IPS-18a (cell line): ENCODE measurements around the gene RETREG1.
"Not testable (repeated sequence)": the region's sequence is repeated elsewhere in the genome, so short reads cannot be mapped to it uniquely, and the experiment has no call there.

ENCODE experiments used
- H3K27ac ChIP-seq: one replicate; pipeline ENCODE4 v1.5.1; 2013; ENCODE audit warnings: low read length
- H3K27me3 ChIP-seq: one replicate; pipeline ENCODE4 v1.6.1; 2013; ENCODE audit warnings: mild to moderate bottlenecking, low read length; ENCODE audit not compliant: control insufficient read depth, insufficient read depth
- H3K36me3 ChIP-seq: one replicate; pipeline ENCODE4 v1.6.1; 2013; ENCODE audit warnings: low read depth, low read length; ENCODE audit not compliant: control insufficient read depth
- H3K4me1 ChIP-seq: one replicate; pipeline ENCODE4 v1.6.1; 2013; ENCODE audit warnings: low read depth, low read length; ENCODE audit not compliant: control insufficient read depth
- H3K4me3 ChIP-seq: one replicate; pipeline ENCODE4 v1.5.1; 2013; ENCODE audit warnings: low read length
- H3K9ac ChIP-seq: one replicate; pipeline ENCODE4 v1.6.1; 2013; ENCODE audit warnings: mild to moderate bottlenecking, low read length, moderate library complexity
- H3K9me3 ChIP-seq: one replicate; pipeline ENCODE4 v1.6.1; 2013; ENCODE audit warnings: low read depth, low read length; ENCODE audit not compliant: control insufficient read depth

Gene RETREG1

DNA sequence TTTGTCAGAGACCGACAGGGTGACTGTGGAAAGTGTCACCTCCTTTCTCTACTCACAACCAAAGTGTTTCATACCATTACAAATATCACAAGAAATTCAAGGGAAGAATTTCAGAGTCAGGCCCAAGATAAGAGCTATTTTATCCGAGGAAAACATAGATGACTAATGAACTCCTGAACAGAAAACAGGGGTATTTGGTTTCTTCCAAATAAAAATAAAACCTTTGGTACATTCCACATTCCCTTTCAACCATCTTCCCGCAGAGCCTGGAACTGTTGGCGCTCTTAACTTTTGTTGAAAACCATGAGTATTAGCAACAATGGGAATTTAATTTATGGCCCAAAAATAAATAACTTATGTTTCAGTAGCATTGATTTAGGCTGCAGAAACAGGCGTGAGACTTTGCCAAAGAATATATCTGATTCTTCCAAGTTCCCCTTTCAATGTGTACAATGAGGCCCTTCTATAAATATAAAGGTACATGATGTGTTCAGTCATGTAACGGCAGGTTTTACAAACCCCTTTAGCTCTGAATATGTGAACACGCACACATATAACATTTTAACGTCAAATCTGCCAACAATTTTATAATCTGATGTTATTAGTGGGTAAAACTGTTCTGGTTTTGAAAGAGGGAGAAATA is 69.5 kb downstream of the RETREG1 start:
- Histone ChIP-seq H3K9me3 (no peaks in the 10 kb centered on the region), H3K4me1 (peaks cover under 1% of the 10 kb centered on the region), H3K9ac (no peak overlapping the region), H3K27me3 (no peaks in the 10 kb centered on the region), H3K36me3 (no peaks in the 10 kb centered on the region), H3K27ac (no peak overlapping the region), H3K4me3 (no peak overlapping the region)

DNA sequence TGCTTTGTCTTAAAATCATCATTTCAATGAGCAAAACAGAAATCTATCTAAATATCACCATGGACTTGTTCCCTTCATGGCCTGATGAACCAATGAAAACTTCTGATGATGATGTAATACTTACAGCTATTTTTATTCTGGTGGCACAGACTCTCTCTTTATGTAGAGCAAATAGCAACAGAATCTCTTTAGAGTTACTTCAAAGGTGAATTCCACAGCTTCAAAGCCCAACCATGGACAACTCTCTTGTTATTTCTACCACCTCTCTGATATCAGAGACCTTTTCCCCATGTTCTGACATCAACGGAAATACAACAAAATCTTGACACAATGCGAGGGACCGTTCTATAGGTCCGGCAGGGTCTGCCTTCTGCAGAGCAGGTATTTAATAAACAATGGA is 70.1 kb downstream of the RETREG1 start:
- no peak overlapping the region for H3K27ac ChIP-seq
- H3K36me3 ChIP-seq = no peaks in the 10 kb centered on the region
- H3K9me3 ChIP-seq = no peaks in the 10 kb centered on the region
- H3K9ac ChIP-seq = no peak overlapping the region
- H3K27me3 ChIP-seq = no peaks in the 10 kb centered on the region
- no peak overlapping the region for H3K4me3 ChIP-seq
- H3K4me1 ChIP-seq = no peaks in the 10 kb centered on the region

DNA sequence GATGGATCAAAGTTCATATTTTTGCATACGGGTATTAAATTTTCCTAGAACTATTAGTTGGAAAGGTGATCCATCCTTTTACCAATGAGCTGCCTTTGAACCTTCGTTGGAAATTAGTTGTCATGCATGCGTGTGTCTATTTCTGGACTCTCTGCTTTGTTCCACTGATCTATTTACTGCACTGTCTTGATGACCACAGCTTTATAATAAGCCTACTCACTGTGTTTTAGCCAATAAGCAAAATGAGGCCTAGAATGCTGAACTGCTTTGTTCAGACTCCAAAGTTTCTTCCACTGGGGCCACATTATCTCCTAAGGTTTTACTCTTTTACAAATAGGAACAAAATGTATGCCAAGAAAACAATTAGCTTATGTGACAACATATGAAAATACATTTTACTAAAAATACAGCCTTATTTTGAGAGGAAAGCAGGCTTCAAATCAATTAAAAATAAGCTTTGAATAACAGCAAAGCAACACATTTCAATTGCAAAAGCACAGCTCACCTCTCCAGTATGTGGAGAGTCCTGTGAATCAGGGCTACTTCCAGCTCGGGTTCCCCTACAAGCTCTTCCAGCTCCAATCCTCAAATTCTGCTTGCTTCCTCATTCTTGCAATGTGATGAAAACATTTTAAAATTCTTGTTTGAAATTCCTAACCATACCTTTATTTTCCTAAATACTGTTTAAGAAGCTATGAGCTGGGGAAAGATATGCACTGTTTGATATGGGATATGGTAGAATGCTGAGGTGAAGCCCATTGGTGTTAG is 72.0 kb downstream of the RETREG1 start:
- Histone ChIP-seq H3K9ac (no peak overlapping the region), H3K4me1 (no peaks in the 10 kb centered on the region), H3K36me3 (no peaks in the 10 kb centered on the region), H3K27ac (no peak overlapping the region), H3K4me3 (no peak overlapping the region), H3K27me3 (no peaks in the 10 kb centered on the region), H3K9me3 (no peaks in the 10 kb centered on the region)

DNA sequence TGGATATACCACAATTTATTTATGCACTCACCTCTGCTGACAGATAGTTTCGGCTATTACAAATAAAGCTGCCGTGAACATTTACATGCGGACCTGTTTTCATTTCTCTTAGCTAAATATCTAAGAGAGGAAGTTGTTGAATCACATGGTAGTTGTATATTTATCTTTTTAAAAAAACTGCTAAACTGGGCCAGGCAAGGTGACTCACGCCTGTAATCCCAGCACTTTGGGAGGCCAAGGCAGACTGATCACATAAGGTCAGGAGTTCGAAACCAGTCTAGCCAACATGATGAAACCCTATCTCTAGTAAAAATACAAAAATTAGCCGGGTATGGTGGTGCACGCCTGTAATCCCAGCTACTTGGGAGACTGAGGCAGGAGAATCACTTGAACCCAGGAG is 73.6 kb downstream of the RETREG1 start:
- not testable (repeated sequence) for H3K4me3 ChIP-seq, H3K27ac ChIP-seq, H3K27me3 ChIP-seq, H3K36me3 ChIP-seq, H3K4me1 ChIP-seq, H3K9ac ChIP-seq, H3K9me3 ChIP-seq

DNA sequence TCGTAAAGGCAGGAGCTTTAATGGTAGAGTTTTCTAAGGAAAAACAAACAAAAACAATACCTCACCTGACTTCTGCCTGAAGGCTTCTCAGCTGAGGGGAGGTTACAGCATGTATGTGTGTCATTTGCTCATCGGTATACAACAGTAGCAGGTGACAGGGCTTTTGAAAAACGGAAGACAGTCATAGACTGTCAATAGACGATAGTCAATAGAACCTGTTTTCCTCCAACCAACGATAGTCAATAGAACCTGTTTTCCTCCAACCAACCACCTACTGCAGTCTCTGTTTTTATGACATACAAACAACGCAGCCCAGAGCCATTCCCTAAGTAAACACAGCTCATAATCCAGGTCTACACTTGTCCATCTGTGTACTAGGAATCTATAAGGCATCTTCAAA is 74.6 kb downstream of the RETREG1 start:
- no peaks in the 10 kb centered on the region for H3K9me3 ChIP-seq
- H3K36me3 ChIP-seq = no peaks in the 10 kb centered on the region
- H3K4me3 ChIP-seq = no peak overlapping the region
- H3K4me1 ChIP-seq = no peaks in the 10 kb centered on the region
- H3K27ac ChIP-seq = no peak overlapping the region
- no peak overlapping the region for H3K9ac ChIP-seq
- no peaks in the 10 kb centered on the region for H3K27me3 ChIP-seq

DNA sequence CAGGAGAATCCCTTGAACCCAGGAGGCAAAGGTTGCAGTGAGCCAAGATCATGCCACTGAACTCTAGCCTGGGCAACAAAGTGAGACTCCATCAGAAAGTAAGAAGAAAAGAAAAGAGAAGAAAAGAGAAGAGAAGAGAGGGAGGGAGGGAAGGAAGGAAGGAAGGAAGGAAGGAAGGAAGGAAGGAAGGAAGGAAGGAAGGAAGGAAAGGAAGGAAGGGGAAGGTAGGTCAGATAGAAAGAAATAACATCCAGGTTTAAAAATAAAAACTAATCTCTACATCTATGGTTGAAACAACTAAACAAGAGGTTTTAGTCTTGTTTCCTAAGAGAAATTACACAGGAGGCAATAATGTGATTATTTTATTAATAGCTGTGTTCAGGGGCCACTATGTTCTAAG is 75.2 kb downstream of the RETREG1 start:
- not testable (repeated sequence) for H3K9me3 ChIP-seq, H3K4me1 ChIP-seq, H3K27ac ChIP-seq, H3K4me3 ChIP-seq, H3K27me3 ChIP-seq, H3K36me3 ChIP-seq, H3K9ac ChIP-seq

DNA sequence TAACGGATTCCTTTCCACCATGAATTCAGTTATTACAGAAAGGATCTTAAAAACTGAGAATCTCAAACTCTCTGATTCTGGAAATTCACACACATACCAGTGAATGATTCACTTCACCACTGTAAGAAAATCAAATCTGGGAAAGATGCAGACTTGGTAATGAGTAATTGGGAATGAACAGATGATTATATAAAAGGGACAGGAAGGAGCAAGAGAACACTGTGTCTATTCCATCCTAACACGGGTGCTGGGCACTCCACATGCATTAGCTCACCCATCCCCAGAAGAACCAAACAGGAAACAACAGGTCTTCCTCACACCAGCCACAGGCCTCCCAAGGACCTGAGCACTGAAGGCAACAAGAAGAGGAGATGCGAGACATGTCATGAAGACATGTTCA is 76.4 kb downstream of the RETREG1 start:
- Histone ChIP-seq H3K4me3 (no peak overlapping the region), H3K9me3 (no peaks in the 10 kb centered on the region), H3K4me1 (no peaks in the 10 kb centered on the region), H3K27ac (no peak overlapping the region), H3K9ac (no peak overlapping the region), H3K27me3 (no peaks in the 10 kb centered on the region), H3K36me3 (no peaks in the 10 kb centered on the region)

DNA sequence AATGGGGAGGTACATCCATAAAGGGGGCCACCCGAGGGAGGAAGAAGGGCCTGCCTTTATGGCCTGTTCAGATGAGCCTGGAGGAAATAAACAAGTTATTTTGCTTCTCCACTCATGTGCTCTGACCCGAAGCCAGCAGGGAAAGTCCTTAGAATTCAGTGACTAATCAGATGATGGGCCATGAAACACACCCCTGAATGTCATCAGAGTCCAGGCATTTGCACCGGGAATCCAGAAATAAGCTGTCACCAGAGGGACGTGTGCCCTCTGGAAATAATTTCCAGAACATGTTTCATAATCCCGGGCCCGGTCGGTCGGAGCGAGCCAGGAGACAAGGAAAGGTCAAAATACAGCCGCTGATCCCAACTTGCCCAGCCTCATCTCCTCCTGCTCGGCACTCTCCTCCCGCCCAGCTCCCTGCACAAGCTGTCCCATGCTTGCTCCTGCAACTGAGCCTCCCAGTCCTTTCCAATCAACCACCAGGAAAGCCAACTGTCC is 77.6 kb downstream of the RETREG1 start:
- H3K27ac ChIP-seq = no peak overlapping the region
- no peaks in the 10 kb centered on the region for H3K4me1 ChIP-seq
- H3K9ac ChIP-seq = no peak overlapping the region
- no peaks in the 10 kb centered on the region for H3K27me3 ChIP-seq
- H3K9me3 ChIP-seq = no peaks in the 10 kb centered on the region
- H3K4me3 ChIP-seq = no peak overlapping the region
- no peaks in the 10 kb centered on the region for H3K36me3 ChIP-seq

DNA sequence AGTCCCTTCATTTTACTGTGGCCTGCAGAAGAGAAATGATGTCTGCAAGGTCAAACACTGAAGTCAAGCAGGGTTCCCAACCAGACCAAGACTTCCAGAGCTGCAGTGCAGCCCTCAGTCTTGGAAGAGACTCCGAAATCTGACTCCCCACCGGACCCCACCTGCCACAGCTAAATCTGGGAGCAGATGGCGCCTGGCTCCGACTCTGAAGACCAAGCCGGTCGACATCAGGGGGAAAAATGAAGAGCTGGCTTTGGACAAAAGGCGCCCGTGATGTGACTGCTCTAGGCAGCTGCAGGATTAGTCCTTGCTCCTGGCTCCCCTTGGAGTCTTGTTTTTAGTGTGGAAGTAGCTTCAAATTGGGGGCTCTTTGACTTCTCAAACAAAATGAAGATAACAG is 78.8 kb downstream of the RETREG1 start:
- H3K9me3 ChIP-seq = no peaks in the 10 kb centered on the region
- no peak overlapping the region for H3K9ac ChIP-seq
- no peaks in the 10 kb centered on the region for H3K36me3 ChIP-seq
- no peak overlapping the region for H3K27ac ChIP-seq
- H3K27me3 ChIP-seq = no peaks in the 10 kb centered on the region
- no peaks in the 10 kb centered on the region for H3K4me1 ChIP-seq
- no peak overlapping the region for H3K4me3 ChIP-seq

DNA sequence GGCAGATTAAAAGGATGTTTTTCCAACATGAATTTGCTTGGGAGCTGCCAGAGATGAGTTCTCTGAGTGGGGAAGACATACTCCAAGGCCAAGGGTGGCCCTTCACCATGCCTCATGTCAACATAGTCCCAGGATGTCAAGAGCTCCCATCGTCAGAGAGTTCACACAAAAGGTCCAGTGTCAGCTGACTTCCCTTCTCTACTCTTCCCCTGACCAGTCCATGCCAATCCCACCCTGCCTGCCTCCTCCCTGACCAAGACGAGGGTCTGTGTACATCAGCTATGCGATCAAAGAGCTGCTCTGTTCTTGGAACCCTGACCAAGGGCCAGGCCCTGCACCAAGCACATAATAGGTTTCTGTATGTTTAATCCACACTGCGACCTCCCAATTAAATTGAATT is 80.0 kb downstream of the RETREG1 start:
- Histone ChIP-seq H3K27me3 (no peaks in the 10 kb centered on the region), H3K4me1 (no peaks in the 10 kb centered on the region), H3K9ac (no peak overlapping the region), H3K27ac (no peak overlapping the region), H3K36me3 (no peaks in the 10 kb centered on the region), H3K9me3 (no peaks in the 10 kb centered on the region), H3K4me3 (no peak overlapping the region)

DNA sequence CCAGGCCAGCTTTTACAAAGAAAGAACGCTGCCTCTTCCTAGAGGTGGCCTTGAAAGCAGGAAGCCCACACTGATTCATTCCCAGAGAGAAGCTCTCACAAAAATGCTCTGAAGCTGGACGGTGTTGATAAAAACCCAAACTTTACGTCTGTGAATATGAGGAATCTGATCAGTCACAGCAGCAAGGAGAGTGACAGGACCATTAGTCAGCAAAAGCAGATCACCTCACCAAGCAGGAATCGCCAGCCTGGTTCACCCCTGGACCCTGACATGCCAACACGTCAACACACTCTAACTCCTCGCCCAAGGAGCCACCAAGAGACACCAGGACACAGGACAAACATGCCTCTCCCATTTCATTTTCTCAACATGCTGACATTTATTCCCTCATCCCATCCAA is 80.6 kb downstream of the RETREG1 start:
- Histone ChIP-seq H3K4me1 (no peaks in the 10 kb centered on the region), H3K9me3 (no peaks in the 10 kb centered on the region), H3K27me3 (no peaks in the 10 kb centered on the region), H3K36me3 (no peaks in the 10 kb centered on the region), H3K4me3 (no peak overlapping the region), H3K9ac (no peak overlapping the region), H3K27ac (no peak overlapping the region)

DNA sequence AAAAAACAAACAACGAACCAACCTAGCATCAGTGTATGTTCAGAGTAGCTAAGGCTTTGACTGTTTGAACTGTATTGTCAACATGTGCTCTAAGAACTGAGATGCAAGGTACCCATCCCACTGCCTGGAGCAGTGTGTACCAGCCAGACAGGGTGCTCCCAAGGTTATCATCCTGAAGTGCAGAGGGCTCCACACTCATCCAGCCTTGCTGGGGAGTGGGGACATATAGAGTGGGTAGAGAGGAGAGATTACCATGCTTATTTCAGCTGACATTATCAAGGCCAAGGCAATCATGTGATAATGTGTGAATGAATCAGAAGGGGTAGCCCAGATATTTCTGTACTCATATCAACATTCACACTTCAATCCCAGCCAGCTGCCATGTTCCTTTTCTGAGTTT is 82.5 kb downstream of the RETREG1 start:
- Histone ChIP-seq H3K4me3 (no peak overlapping the region), H3K36me3 (no peaks in the 10 kb centered on the region), H3K4me1 (no peaks in the 10 kb centered on the region), H3K27me3 (no peaks in the 10 kb centered on the region), H3K9me3 (no peaks in the 10 kb centered on the region), H3K27ac (no peak overlapping the region), H3K9ac (no peak overlapping the region)
